ENCODE measurements around the gene SLC10A7.

- TF ChIP-seq POLR2A (IDR thresholded peaks at IDR 0.05) (no peak), POLR2AphosphoS5 (IDR thresholded peaks at IDR 0.05) (no peak)
- TF ChIP-seq, protein P1, sequence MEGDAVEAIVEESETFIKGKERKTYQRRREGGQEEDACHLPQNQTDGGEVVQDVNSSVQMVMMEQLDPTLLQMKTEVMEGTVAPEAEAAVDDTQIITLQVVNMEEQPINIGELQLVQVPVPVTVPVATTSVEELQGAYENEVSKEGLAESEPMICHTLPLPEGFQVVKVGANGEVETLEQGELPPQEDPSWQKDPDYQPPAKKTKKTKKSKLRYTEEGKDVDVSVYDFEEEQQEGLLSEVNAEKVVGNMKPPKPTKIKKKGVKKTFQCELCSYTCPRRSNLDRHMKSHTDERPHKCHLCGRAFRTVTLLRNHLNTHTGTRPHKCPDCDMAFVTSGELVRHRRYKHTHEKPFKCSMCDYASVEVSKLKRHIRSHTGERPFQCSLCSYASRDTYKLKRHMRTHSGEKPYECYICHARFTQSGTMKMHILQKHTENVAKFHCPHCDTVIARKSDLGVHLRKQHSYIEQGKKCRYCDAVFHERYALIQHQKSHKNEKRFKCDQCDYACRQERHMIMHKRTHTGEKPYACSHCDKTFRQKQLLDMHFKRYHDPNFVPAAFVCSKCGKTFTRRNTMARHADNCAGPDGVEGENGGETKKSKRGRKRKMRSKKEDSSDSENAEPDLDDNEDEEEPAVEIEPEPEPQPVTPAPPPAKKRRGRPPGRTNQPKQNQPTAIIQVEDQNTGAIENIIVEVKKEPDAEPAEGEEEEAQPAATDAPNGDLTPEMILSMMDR (IDR thresholded peaks at IDR 0.05) = no peak
Measured at GRCh38 chr4:146550161-146550560, 28.4 kb upstream of the SLC10A7 start.
